ENCODE results near the gene ACADM.

DNA sequence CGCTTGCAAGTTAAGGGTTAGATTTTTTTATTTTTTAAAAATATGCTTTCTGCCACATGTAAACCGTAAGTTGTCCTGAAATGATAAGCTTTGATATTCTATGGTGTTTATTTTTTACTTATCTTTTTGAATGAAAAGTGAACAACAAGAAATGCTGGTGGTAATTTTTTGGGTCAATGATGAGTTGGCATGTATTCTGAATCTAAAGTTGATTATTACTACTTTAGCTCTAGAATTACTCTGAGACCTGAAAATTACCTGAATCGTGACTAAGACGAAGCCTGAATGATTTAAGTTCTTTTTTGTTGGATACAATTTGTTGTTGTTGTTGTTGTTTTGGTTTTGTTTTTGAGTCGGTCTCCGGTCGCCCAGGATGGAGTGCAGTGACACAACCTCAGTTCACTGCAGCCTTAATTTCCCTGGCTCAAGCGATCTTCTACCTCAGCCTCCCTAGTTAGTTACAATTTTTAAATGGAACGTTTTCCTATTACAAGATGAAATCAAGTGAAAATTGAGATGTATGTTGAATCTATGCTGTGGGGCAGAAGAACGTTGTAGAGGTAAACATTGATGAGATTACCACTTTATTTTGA is 62.5 kb downstream of the ACADM start:
- TF ChIP-seq, protein P1, sequence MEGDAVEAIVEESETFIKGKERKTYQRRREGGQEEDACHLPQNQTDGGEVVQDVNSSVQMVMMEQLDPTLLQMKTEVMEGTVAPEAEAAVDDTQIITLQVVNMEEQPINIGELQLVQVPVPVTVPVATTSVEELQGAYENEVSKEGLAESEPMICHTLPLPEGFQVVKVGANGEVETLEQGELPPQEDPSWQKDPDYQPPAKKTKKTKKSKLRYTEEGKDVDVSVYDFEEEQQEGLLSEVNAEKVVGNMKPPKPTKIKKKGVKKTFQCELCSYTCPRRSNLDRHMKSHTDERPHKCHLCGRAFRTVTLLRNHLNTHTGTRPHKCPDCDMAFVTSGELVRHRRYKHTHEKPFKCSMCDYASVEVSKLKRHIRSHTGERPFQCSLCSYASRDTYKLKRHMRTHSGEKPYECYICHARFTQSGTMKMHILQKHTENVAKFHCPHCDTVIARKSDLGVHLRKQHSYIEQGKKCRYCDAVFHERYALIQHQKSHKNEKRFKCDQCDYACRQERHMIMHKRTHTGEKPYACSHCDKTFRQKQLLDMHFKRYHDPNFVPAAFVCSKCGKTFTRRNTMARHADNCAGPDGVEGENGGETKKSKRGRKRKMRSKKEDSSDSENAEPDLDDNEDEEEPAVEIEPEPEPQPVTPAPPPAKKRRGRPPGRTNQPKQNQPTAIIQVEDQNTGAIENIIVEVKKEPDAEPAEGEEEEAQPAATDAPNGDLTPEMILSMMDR (IDR thresholded peaks at IDR 0.05), result no peak
- no peak for TF ChIP-seq POLR2A (IDR thresholded peaks at IDR 0.05)
